Neural progenitor cell (in vitro differentiated cells): ENCODE data around the gene RTN1. TPM values are rescaled to one million over a fixed set of nuclear protein-coding genes. Genes with fewer than 3 reads are reported as not detected.

Source experiments
- DNase-seq: peaks from one replicate; pipeline ENCODE4 v3.0.0-alpha.2; 2016; ENCODE audit warnings: low spot score
- H2AFZ ChIP-seq: fragments of 200-600 bp; sonication (generic); replicated peaks from 2 replicates; pipeline ENCODE4 v1.6.1; 2016; ENCODE audit warnings: antibody characterized with exemption
- H3F3A ChIP-seq: fragments of 200-600 bp; sonication (generic); 2 replicates; pipeline ENCODE4 v1.6.1; 2016; ENCODE audit warnings: antibody characterized with exemption, low read depth
- H3K27ac ChIP-seq: fragments of 200-600 bp; sonication (generic); 2 replicates; pipeline ENCODE4 v1.5.1; 2016; ENCODE audit warnings: mild to moderate bottlenecking
- H3K27me3 ChIP-seq: fragments of 200-600 bp; sonication (generic); 2 replicates; pipeline ENCODE4 v1.6.1; 2016; ENCODE audit warnings: mild to moderate bottlenecking, moderate library complexity
- H3K36me3 ChIP-seq: fragments of 200-600 bp; sonication (generic); 2 replicates; pipeline ENCODE4 v1.5.1; 2016
- H3K4me1 ChIP-seq: fragments of 200-600 bp; sonication (generic); 2 replicates; pipeline ENCODE4 v1.6.1; 2016; ENCODE audit warnings: mixed run types
- H3K4me2 ChIP-seq: fragments of 200-600 bp; sonication (generic); 2 replicates; pipeline ENCODE4 v1.6.1; 2016
- H3K4me3 ChIP-seq: fragments of 200-600 bp; sonication (generic); 2 replicates; pipeline ENCODE4 v1.5.1; 2016
- H3K79me2 ChIP-seq: fragments of 200-600 bp; sonication (generic); 2 replicates; pipeline ENCODE4 v1.6.1; 2016; ENCODE audit warnings: low read depth
- H3K9ac ChIP-seq: fragments of 200-600 bp; sonication (generic); 2 replicates; pipeline ENCODE4 v1.6.1; 2016
- H3K9me3 ChIP-seq: fragments of 200-600 bp; sonication (generic); 2 replicates; pipeline ENCODE4 v1.5.1; 2016; ENCODE audit warnings: low read depth
- H4K20me1 ChIP-seq: fragments of 200-600 bp; sonication (generic); 2 replicates; pipeline ENCODE4 v1.6.1; 2016; ENCODE audit warnings: low read depth
- H3K27ac Mint-ChIP-seq: 3 replicates; pipeline ENCODE4 v1.8.0; 2021; ENCODE audit warnings: mixed read lengths
- H3K27me3 Mint-ChIP-seq: 2 replicates; pipeline ENCODE4 v1.8.0; 2022; ENCODE audit warnings: low read depth, mild to moderate bottlenecking, inconsistent platforms, moderate library complexity, mixed read lengths; ENCODE audit not compliant: insufficient read depth
- H3K36me3 Mint-ChIP-seq: 3 replicates; pipeline ENCODE4 v1.8.0; 2021; ENCODE audit warnings: mixed read lengths
- H3K4me1 Mint-ChIP-seq: 3 replicates; pipeline ENCODE4 v1.8.0; 2021; ENCODE audit warnings: mixed read lengths
- H3K4me3 Mint-ChIP-seq: 3 replicates; pipeline ENCODE4 v1.8.0; 2021; ENCODE audit warnings: mild to moderate bottlenecking, moderate library complexity, mixed read lengths
- H3K9me3 Mint-ChIP-seq: 3 replicates; pipeline ENCODE4 v1.8.0; 2020; ENCODE audit warnings: mixed read lengths
- CTCF ChIP-seq: fragments of 200-600 bp; sonication (generic); IDR thresholded peaks from 2 replicates; pipeline ENCODE4 v1.5.1; 2017; ENCODE audit warnings: antibody characterized with exemption, mild to moderate bottlenecking
- EZH2 ChIP-seq: fragments of 200-600 bp; sonication (generic); IDR thresholded peaks from 2 replicates; pipeline ENCODE4 v1.6.1; 2017; ENCODE audit warnings: antibody characterized with exemption, mild to moderate bottlenecking, moderate library complexity
- EZH2phosphoT487 ChIP-seq: fragments of 200-600 bp; sonication (generic); IDR thresholded peaks from 2 replicates; pipeline ENCODE4 v1.6.1; 2017; ENCODE audit warnings: antibody characterized with exemption
- total RNA-seq: library from RNA; depleted of rRNA; stranded (reverse); fragments of >200 nt; gene quantifications from 2 replicates; pipeline ENCODE4 v1.2.3, GENCODE V29; 2015; ENCODE audit warnings: low replicate concordance

Gene RTN1
- total RNA-seq, 1 donor from 2014 or later: 7.7 TPM

- no peak overlapping the region for H3K9ac ChIP-seq
- peaks cover 15% of the 10 kb centered on the region for H3K4me1 Mint-ChIP-seq
- H3K36me3 Mint-ChIP-seq: no peaks in the 10 kb centered on the region
- peak overlapping the region; percentile 98 for H2AFZ ChIP-seq
- no peaks in the 10 kb centered on the region for H3K79me2 ChIP-seq
- H3K4me3 Mint-ChIP-seq: peak overlapping the region; percentile 95
- no peaks in the 10 kb centered on the region for H3K9me3 ChIP-seq
- H3K4me2 ChIP-seq: peak overlapping the region; percentile 86
- DNase-seq: no peak
- H3K27ac Mint-ChIP-seq: peak overlapping the region; percentile 90
- H4K20me1 ChIP-seq: peaks cover 4% of the 10 kb centered on the region
- H3K27me3 ChIP-seq: peaks cover 76% of the 10 kb centered on the region
- no peak overlapping the region for H3K27ac ChIP-seq
- peaks cover 23% of the 10 kb centered on the region for H3F3A ChIP-seq
- H3K9me3 Mint-ChIP-seq: no peaks in the 10 kb centered on the region
- no peaks in the 10 kb centered on the region for H3K36me3 ChIP-seq
- no peak for TF ChIP-seq EZH2phosphoT487
- TF ChIP-seq EZH2: no peak
- no peak for TF ChIP-seq CTCF
- H3K4me3 ChIP-seq: peak overlapping the region; percentile 75
- H3K4me1 ChIP-seq: peaks cover 11% of the 10 kb centered on the region
- peaks cover 13% of the 10 kb centered on the region for H3K27me3 Mint-ChIP-seq
These were observed 555 bp upstream of the RTN1 start for GRCh38 chr14:59871166-59871495.

- H3K27me3 ChIP-seq: peaks cover 90% of the 10 kb centered on the region
- H3K27me3 Mint-ChIP-seq: peaks cover 10% of the 10 kb centered on the region
- H3K4me3 Mint-ChIP-seq: peak overlapping the region; percentile 87
These were observed 958 bp downstream of the RTN1 start for GRCh38 chr14:59869381-59870255.

GRCh38 chr14:59868021-59868420 is 2.6 kb downstream of the RTN1 start:
- H3F3A ChIP-seq: peaks cover 23% of the 10 kb centered on the region
- no peak overlapping the region for H3K27ac ChIP-seq
- Mint-ChIP-seq H3K36me3 (no peaks in the 10 kb centered on the region), H3K27ac (no peak overlapping the region), H3K4me3 (no peak overlapping the region), H3K9me3 (no peaks in the 10 kb centered on the region), H3K4me1 (peaks cover 15% of the 10 kb centered on the region), H3K27me3 (peaks cover 10% of the 10 kb centered on the region)
- H3K4me3 ChIP-seq: no peak overlapping the region
- H3K36me3 ChIP-seq: no peaks in the 10 kb centered on the region
- TF ChIP-seq EZH2 (no peak), CTCF (no peak), EZH2phosphoT487 (no peak)
- H3K9me3 ChIP-seq: no peaks in the 10 kb centered on the region
- H3K4me1 ChIP-seq: peaks cover 9% of the 10 kb centered on the region
- H3K27me3 ChIP-seq: peaks cover 78% of the 10 kb centered on the region
- no peak overlapping the region for H2AFZ ChIP-seq
- peaks cover 4% of the 10 kb centered on the region for H4K20me1 ChIP-seq
- DNase-seq: no peak
- H3K4me2 ChIP-seq: no peak overlapping the region
- H3K79me2 ChIP-seq: no peaks in the 10 kb centered on the region
- H3K9ac ChIP-seq: no peak overlapping the region

More at GRCh38 chr14:59869381-59870255, 958 bp downstream of the RTN1 start:
- Histone ChIP-seq H3K9me3 (no peaks in the 10 kb centered on the region), H3F3A (peaks cover 23% of the 10 kb centered on the region), H3K4me2 (peak overlapping the region; percentile 86), H3K79me2 (no peaks in the 10 kb centered on the region), H3K36me3 (no peaks in the 10 kb centered on the region), H2AFZ (peak overlapping the region; percentile 98), H3K4me1 (peaks cover 11% of the 10 kb centered on the region), H3K27ac (no peak overlapping the region), H3K4me3 (peak overlapping the region; percentile 75), H3K9ac (no peak overlapping the region), H4K20me1 (peaks cover 4% of the 10 kb centered on the region)
- Mint-ChIP-seq H3K9me3 (no peaks in the 10 kb centered on the region), H3K27ac (no peak overlapping the region), H3K36me3 (no peaks in the 10 kb centered on the region), H3K4me1 (peaks cover 15% of the 10 kb centered on the region)
- TF ChIP-seq EZH2: peak; percentile 59
- TF ChIP-seq EZH2phosphoT487: no peak
- peak; percentile 69 for DNase-seq
